A549 (cell line): ENCODE data around the gene TMED5. TPM values are rescaled to one million over a fixed set of nuclear protein-coding genes. Genes with fewer than 3 reads are reported as not detected.
"Not testable (repeated sequence)": the region's sequence is repeated elsewhere in the genome, so short reads cannot be mapped to it uniquely, and the experiment has no call there.

Experiments used
- ATAC-seq, 2 experiments: fragments of 200-7000 bp in 1 of 2; fragments of >200 bp in 1 of 2; cut with Nextera tagmentation in 1 of 2; cut with Tn5 transposase in 1 of 2; 3 replicates each; pipeline versions ENCODE4 v1.8.0 to v1.9.1; 2018 to 2020; ENCODE audit warnings: mild to moderate bottlenecking in 1 of 2, moderate library complexity in 1 of 2
- CTCF ChIA-PET: fragments of 300-600 bp; sonication (Branson Sonifier 250); formaldehyde crosslinking; extraction: SDS; loops from one replicate; lab custom pipeline; 2021; ENCODE audit warnings: antibody characterized with exemption, inconsistent platforms; lab: Yijun Ruan, JAX
- POLR2A ChIA-PET: fragments of 350-600 bp; formaldehyde crosslinking; extraction: SDS; loops from one replicate; lab custom pipeline; 2021; ENCODE audit warnings: antibody characterized with exemption, inconsistent platforms; lab: Yijun Ruan, JAX
- DNase-seq, 2 experiments: peaks; one replicate each; pipeline versions ENCODE4 v3.0.0 to v3.0.0-alpha.2; 2011 to 2016; ENCODE audit warnings: low read depth in 1 of 2, low spot score in 1 of 2
- FAIRE-seq: peaks from 2 replicates; lab custom pipeline; 2011; peaks lifted over from hg19 to GRCh38; lab: Jason Lieb, UNC
- H3K27ac ChIP-seq, 2 experiments: fragments of >200 bp; sonication (Bioruptor Twin); formaldehyde crosslinking; 3 replicates each; pipeline ENCODE4 v1.5.1; 2016 to 2017
- H3K4me1 ChIP-seq: fragments of >200 bp; sonication (Bioruptor Twin); formaldehyde crosslinking; 3 replicates; pipeline ENCODE4 v1.6.1; 2016
- H3K4me2 ChIP-seq: fragments of >200 bp; sonication (Bioruptor Twin); formaldehyde crosslinking; 3 replicates; pipeline ENCODE4 v1.6.1; 2016
- H3K4me3 ChIP-seq: fragments of >200 bp; sonication (Bioruptor Twin); formaldehyde crosslinking; 3 replicates; pipeline ENCODE4 v1.5.1; 2016
- H3K9me3 ChIP-seq: fragments of >200 bp; sonication (Bioruptor Twin); formaldehyde crosslinking; 3 replicates; pipeline ENCODE4 v1.6.1; 2016
- BHLHE40 ChIP-seq: IDR thresholded peaks from 2 replicates; pipeline ENCODE4 v1.6.1; 2012; ENCODE audit warnings: low read depth, low read length, inconsistent platforms
- CBX2 ChIP-seq: fragments of 200-600 bp; sonication (generic); IDR thresholded peaks from 2 replicates; pipeline ENCODE4 v1.6.1; 2016; ENCODE audit warnings: low read depth, mild to moderate bottlenecking, borderline replicate concordance
- CEBPB ChIP-seq, 2 experiments: fragments of >200 bp in 1 of 2; sonication (Bioruptor Twin) in 1 of 2; formaldehyde crosslinking in 1 of 2; IDR thresholded peaks; 2 replicates each; pipeline ENCODE4 v1.6.1; 2012 to 2016
- CHD2 ChIP-seq: fragments of 150-350 bp; IDR thresholded peaks from 2 replicates; pipeline ENCODE4 v1.6.1; 2014; ENCODE audit warnings: low read length; ENCODE audit not compliant: partially characterized antibody
- CHD4 ChIP-seq: fragments of 200-600 bp; sonication (generic); IDR thresholded peaks from 2 replicates; pipeline ENCODE4 v1.6.1; 2016; ENCODE audit warnings: antibody characterized with exemption, mild to moderate bottlenecking, borderline replicate concordance
- CTCF ChIP-seq: fragments of >200 bp; sonication (Bioruptor Twin); formaldehyde crosslinking; IDR thresholded peaks from 3 replicates; pipeline ENCODE4 v1.5.1; 2016
- EP300 ChIP-seq, 2 experiments: fragments of >200 bp; sonication (Bioruptor Twin); formaldehyde crosslinking; IDR thresholded peaks; 2 replicates in 1 of 2; 3 replicates in 1 of 2; pipeline ENCODE4 v1.6.1; 2016 to 2017
- ESRRA ChIP-seq: fragments of 150-350 bp; IDR thresholded peaks from 2 replicates; pipeline ENCODE4 v1.6.1; 2014; ENCODE audit warnings: mild to moderate bottlenecking, low read length, borderline replicate concordance
- FOSB ChIP-seq: fragments of 250-450 bp; sonication (Bioruptor Pico); IDR thresholded peaks from 2 replicates; pipeline ENCODE4 v1.5.0; 2020; ENCODE audit warnings: mild to moderate bottlenecking, moderate library complexity
- HES2 ChIP-seq: fragments of >200 bp; sonication (Bioruptor Twin); formaldehyde crosslinking; IDR thresholded peaks from 2 replicates; pipeline ENCODE4 v1.6.1; 2016
- HEYL ChIP-seq: fragments of 250-450 bp; sonication (Bioruptor Pico); IDR thresholded peaks from 2 replicates; pipeline ENCODE4 v1.8.0; 2021; ENCODE audit warnings: mild to moderate bottlenecking, moderate library complexity
- HOXB13 ChIP-seq: fragments of 250-450 bp; sonication (Bioruptor Pico); IDR thresholded peaks from 2 replicates; pipeline ENCODE4 v1.5.0; 2020; ENCODE audit warnings: low read depth, mild to moderate bottlenecking, moderate library complexity
- MAZ ChIP-seq: fragments of 150-350 bp; IDR thresholded peaks from 2 replicates; pipeline ENCODE4 v1.6.1; 2014; ENCODE audit warnings: antibody characterized with exemption, low read depth, low read length, borderline replicate concordance
- NR3C1 ChIP-seq: fragments of >200 bp; sonication (Bioruptor Twin); formaldehyde crosslinking; IDR thresholded peaks from 3 replicates; pipeline ENCODE4 v1.6.1; 2017
- PBX3 ChIP-seq: IDR thresholded peaks from 2 replicates; pipeline ENCODE4 v1.6.1; 2012
- PHF8 ChIP-seq: fragments of 200-600 bp; sonication (generic); IDR thresholded peaks from 2 replicates; pipeline ENCODE4 v1.6.1; 2016; ENCODE audit warnings: low read depth, mild to moderate bottlenecking, antibody characterized with exemption, moderate library complexity, borderline replicate concordance
- POLR2A ChIP-seq: IDR thresholded peaks from 2 replicates; pipeline ENCODE4 v1.6.1; 2012; ENCODE audit warnings: mild to moderate bottlenecking, low read length
- POLR2AphosphoS2 ChIP-seq: conservative IDR thresholded peaks from 2 replicates; pipeline ENCODE4 v1.6.1; 2012; ENCODE audit warnings: low read length, improper control_type of control experiment, inconsistent platforms
- SMC3 ChIP-seq: fragments of >200 bp; sonication (Bioruptor Twin); formaldehyde crosslinking; IDR thresholded peaks from 3 replicates; pipeline ENCODE4 v1.6.1; 2018; ENCODE audit warnings: inconsistent platforms
- USF2 ChIP-seq: fragments of 450-650 bp; IDR thresholded peaks from 2 replicates; pipeline ENCODE4 v1.6.1; 2014; ENCODE audit warnings: antibody characterized with exemption
- ZC3H11A ChIP-seq: fragments of 450-650 bp; IDR thresholded peaks from 2 replicates; pipeline ENCODE4 v1.6.1; 2014; ENCODE audit warnings: antibody characterized with exemption, mild to moderate bottlenecking
- ZNF302 ChIP-seq: fragments of 250-450 bp; sonication (Bioruptor Pico); IDR thresholded peaks from 2 replicates; pipeline ENCODE4 v1.9.0; 2021; ENCODE audit warnings: inconsistent platforms, mild to moderate bottlenecking, moderate library complexity
- WGBS: methylation state at CpG from one replicate; pipeline ENCODE4 v1.1.6; 2017; ENCODE audit errors: missing lambda C conversion rate; 5-methylcytosine and 5-hydroxymethylcytosine counted together
- polyA plus RNA-seq, 4 experiments: library from polyadenylated mRNA; depleted of rRNA in 3 of 4; stranded (reverse); fragments of >200 nt; fragmentation: RNase III in 1 of 4; extraction: RNeasy Plus Mini Kit Qiagen cat#74134 plus additional on column Dnase treatment in 1 of 4; gene quantifications; 2 replicates in 3 of 4; 3 replicates in 1 of 4; pipeline ENCODE4 v1.2.3, GENCODE V29; 2011 to 2017
- TF ChIP-seq, protein P1 (sequence below): fragments of 250-450 bp; sonication (Bioruptor Pico); IDR thresholded peaks from 2 replicates; pipeline ENCODE4 v1.5.0; 2020; ENCODE audit warnings: low read depth, mild to moderate bottlenecking, moderate library complexity
- TF ChIP-seq, protein P2 (sequence below): fragments of 250-450 bp; sonication (Bioruptor Pico); IDR thresholded peaks from 2 replicates; pipeline ENCODE4 v1.5.0; 2021; ENCODE audit warnings: mild to moderate bottlenecking, moderate library complexity, borderline replicate concordance
- TF ChIP-seq, protein P3 (sequence below): fragments of >200 bp; sonication (Bioruptor Twin); formaldehyde crosslinking; IDR thresholded peaks from 3 replicates; pipeline ENCODE4 v1.6.1; 2016

Gene TMED5
- polyA plus RNA-seq, 2 of the 4 experiments (the other 2 are of a cell fraction), result 40.4 to 70.7 TPM

GRCh38 chr1:93223023-93223675 is 42.9 kb upstream of the TMED5 start:
- DNase-seq, result no peak
- Histone ChIP-seq H3K4me2 (no peak overlapping the region), H3K4me1 (no peaks in the 10 kb centered on the region), H3K27ac (no peak overlapping the region), H3K4me3 (no peak overlapping the region), H3K9me3 (no peaks in the 10 kb centered on the region)
- no peak for ATAC-seq
- no peak for TF ChIP-seq ESRRA
- TF ChIP-seq POLR2A, result no peak
- TF ChIP-seq SMC3, result no peak
- TF ChIP-seq BHLHE40, result no peak
- TF ChIP-seq, protein P1, sequence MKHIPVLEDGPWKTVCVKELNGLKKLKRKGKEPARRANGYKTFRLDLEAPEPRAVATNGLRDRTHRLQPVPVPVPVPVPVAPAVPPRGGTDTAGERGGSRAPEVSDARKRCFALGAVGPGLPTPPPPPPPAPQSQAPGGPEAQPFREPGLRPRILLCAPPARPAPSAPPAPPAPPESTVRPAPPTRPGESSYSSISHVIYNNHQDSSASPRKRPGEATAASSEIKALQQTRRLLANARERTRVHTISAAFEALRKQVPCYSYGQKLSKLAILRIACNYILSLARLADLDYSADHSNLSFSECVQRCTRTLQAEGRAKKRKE (CRISPR knock-in tag), result no peak
- no peak for TF ChIP-seq CHD2
- no peak for TF ChIP-seq EP300 (IDR thresholded peaks at IDR 0.05)
- no peak for TF ChIP-seq NR3C1
- TF ChIP-seq ZNF302, result no peak
- TF ChIP-seq CTCF, result no peak
- TF ChIP-seq USF2, result no peak
- TF ChIP-seq FOSB (CRISPR knock-in tag), result no peak
- TF ChIP-seq HOXB13 (CRISPR knock-in tag), result no peak
- no peak for TF ChIP-seq CBX2
- TF ChIP-seq CEBPB (IDR thresholded peaks at IDR 0.05), result no peak
- no peak for TF ChIP-seq PBX3
- TF ChIP-seq HEYL (CRISPR knock-in tag), result no peak
- TF ChIP-seq, protein P2, sequence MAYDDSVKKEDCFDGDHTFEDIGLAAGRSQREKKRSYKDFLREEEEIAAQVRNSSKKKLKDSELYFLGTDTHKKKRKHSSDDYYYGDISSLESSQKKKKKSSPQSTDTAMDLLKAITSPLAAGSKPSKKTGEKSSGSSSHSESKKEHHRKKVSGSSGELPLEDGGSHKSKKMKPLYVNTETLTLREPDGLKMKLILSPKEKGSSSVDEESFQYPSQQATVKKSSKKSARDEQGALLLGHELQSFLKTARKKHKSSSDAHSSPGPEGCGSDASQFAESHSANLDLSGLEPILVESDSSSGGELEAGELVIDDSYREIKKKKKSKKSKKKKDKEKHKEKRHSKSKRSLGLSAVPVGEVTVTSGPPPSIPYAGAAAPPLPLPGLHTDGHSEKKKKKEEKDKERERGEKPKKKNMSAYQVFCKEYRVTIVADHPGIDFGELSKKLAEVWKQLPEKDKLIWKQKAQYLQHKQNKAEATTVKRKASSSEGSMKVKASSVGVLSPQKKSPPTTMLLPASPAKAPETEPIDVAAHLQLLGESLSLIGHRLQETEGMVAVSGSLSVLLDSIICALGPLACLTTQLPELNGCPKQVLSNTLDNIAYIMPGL (CRISPR knock-in tag), result no peak
- TF ChIP-seq POLR2AphosphoS2, result no peak
- ChIA-PET POLR2A (no interaction called here), CTCF (no interaction called here)
- 96% methylated on average over 2 of the region's 2 CpGs for WGBS
- no peak for FAIRE-seq

- ChIA-PET POLR2A (no interaction called here), CTCF (interaction anchor here (1.1 kb wide), 1 partner anchor 599 kb away, joined by 3 read pairs; no protein-coding TSS in a partner anchor)
- H3K4me2 ChIP-seq, result no peak overlapping the region
- no peak overlapping the region for H3K4me3 ChIP-seq
- no peak for ATAC-seq
- H3K27ac ChIP-seq, result no peak overlapping the region
- 84% methylated on average over 3 of the region's 3 CpGs for WGBS
- no peak for DNase-seq
- H3K9me3 ChIP-seq, result no peaks in the 10 kb centered on the region
- H3K4me1 ChIP-seq, result no peaks in the 10 kb centered on the region
- FAIRE-seq, result no peak
- TF ChIP-seq MAZ, result no peak
- TF ChIP-seq, protein P3, sequence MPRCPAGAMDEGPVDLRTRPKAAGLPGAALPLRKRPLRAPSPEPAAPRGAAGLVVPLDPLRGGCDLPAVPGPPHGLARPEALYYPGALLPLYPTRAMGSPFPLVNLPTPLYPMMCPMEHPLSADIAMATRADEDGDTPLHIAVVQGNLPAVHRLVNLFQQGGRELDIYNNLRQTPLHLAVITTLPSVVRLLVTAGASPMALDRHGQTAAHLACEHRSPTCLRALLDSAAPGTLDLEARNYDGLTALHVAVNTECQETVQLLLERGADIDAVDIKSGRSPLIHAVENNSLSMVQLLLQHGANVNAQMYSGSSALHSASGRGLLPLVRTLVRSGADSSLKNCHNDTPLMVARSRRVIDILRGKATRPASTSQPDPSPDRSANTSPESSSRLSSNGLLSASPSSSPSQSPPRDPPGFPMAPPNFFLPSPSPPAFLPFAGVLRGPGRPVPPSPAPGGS, result no peak
- TF ChIP-seq FOSB (CRISPR knock-in tag), result no peak
- TF ChIP-seq CHD4, result no peak
- TF ChIP-seq PHF8, result no peak
- no peak for TF ChIP-seq CEBPB (IDR thresholded peaks at IDR 0.05)
- no peak for TF ChIP-seq ZC3H11A
- no peak for TF ChIP-seq HES2
Observed at GRCh38 chr1:93221913-93222312, 41.7 kb upstream of the TMED5 start.

DNA sequence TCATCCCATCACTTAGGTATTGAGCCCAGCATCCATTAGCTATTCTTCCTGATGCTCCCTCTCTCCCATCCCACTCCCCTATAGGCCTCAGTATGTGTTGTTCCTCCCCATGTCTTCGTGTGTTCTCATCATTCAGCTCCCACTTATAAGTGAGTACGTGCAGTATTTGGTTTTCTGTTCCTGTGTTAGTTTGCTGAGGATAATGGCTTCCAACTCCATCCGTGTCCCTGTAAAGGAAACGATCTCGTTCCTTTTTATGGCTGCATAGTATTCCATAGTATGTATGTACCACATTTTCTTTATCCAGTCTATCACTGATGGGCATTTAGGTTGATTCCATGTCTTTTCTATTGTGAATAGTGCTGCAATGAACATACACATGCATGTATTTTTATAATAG is 40.5 kb upstream of the TMED5 start:
- H3K4me2 ChIP-seq, DNase-seq, CTCF ChIA-PET, H3K27ac ChIP-seq, H3K4me1 ChIP-seq, H3K9me3 ChIP-seq, POLR2A ChIA-PET, FAIRE-seq, H3K4me3 ChIP-seq, ATAC-seq: not testable (repeated sequence)
- WGBS, result 94% methylated on average over 5 of the region's 5 CpGs
